Right kidney (tissue), 1 donor: Measurements from ENCODE around the gene ESR2.
"Not testable (repeated sequence)": the region's sequence is repeated elsewhere in the genome, so short reads cannot be mapped to it uniquely, and the experiment has no call there.

Source experiments
- DNase-seq: peaks from one replicate; pipeline ENCODE4 v3.0.0-alpha.2; 2016

ESR2 gene

DNA sequence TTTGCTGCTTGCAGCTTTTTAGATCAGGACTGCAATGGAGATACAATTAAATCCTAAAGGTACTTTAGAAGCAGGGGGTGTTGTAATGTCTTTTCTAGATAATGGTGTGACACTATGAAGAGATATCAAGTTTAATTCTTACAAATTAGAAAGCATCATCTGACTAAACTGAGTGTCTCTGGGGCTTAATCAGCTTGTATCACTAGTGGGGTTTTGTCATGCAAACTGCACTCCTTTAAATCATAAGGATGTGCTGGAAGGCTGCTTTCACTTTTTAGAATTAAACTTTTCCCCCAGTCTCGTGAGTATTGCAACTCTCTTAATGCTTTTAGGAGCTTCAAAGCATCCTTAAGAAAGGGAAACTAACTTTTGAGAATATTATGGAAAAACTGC is 218.6 kb downstream of the ESR2 start:
- no peak for DNase-seq

DNA sequence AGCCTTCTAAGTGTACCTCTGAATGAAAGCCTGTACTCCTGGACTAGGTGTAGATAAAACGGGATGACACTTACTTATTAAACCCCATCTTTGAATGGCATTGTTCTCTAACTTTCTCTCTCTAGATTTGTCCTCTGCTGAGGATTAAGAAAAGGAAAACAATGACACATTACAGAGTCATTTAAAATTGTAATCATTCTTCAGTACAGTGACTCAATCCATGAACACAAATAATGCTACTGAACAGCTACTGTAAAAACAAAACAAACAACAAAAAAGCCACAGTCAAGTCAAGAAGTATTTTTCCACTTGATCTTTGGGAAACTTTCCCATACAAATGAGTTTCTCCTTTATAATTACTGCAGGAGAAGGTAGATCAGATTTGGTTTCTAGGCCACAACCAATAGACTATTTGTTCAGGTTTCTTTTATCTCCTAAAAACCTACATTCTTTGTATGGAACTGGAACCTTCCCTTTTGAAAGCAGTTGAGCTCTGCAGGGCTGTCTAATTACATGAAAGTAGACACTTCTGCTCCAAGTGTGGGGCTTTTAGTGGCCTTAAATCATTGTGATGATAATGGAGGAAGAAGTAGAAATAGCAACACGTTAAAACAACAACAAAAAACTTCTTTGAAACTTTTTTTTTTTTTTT is 219.1 kb downstream of the ESR2 start:
- DNase-seq: no peak

DNA sequence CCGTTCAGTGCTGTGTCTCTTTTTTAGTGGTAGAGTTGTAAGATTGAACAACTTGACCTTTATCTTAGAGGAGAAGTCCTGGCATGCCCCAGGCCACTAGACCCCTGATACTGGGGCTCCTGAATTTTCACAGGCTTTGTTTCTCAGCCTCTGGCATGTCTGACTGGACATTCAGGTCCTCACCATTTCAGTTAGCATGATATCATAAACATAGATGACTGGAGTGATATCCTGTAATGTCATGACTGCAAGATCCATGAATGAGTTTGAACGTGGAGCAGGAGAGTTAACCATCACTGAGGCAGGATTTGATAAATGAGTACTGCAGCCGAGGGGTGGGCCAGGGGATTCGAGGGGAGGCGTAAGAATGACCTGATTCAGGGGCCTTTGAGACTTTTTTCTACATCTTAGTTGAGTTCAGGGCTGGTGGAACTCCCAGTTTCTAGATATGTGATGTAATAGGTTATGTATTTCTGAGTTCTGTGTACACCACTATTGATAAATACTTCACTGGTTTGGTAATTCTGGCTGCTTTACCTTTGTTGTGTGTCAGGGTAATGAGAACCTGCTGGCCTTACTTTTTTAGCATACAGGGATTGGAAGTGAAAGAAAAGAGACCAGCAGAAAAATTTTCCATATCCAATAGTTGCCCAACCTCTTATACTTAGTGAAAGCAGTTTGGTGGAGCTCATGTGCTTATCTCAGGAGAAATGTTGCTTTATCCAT is 224.4 kb downstream of the ESR2 start:
- no peak for DNase-seq

DNA sequence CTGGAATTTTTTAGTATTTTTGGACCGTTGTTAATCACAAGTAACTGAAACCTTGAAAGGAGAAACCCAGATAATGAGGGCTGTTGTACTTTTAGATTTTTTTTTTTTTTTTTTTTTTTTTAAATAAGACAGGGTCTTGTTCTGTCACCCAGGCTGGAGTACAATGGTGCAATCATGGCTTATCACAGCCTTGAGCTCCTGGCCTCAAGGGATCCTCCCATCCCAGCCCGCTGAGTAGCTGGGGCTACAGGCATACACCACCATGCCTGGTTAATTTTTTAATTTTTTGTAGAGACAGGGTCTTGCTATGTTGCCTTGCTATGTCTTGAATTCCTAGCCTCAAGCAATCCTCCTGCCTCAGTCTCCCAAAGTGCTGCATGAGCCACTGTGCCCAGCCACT is 229.7 kb downstream of the ESR2 start:
- DNase-seq: no peak

DNA sequence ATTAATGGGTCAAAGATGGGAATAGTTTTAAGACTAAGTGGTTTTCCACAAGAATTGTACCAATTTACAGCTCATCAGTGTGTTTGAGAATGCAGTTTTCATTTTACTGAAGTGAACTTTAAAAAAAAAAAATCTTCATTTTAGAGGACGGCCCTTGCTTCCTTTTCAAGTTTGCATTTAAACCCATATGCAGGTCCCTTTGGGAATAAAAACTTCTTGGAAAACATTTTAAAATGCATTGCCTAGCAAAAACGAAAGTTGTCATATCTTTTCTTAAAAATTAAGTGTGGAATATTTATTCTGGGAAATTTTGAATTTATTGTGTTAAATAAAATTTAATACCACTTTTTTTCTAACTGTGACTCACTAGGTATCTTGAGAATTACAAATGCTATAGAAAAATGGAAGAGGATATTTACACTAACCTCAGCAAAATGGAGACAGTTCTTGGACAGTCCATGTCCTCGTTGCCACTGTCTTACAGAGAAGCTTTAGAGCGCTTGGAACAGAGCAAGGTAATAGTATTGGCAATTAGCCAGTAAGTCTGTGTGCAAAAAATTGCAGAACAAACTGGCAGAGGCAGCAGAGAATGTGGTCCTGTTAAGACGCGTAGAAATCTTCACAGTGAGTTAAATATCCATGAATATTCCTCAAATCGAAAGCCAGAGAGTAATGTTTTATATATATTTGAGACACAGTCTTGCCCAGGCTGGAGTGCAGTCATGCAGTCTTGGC is 231.6 kb downstream of the ESR2 start:
- no peak for DNase-seq

DNA sequence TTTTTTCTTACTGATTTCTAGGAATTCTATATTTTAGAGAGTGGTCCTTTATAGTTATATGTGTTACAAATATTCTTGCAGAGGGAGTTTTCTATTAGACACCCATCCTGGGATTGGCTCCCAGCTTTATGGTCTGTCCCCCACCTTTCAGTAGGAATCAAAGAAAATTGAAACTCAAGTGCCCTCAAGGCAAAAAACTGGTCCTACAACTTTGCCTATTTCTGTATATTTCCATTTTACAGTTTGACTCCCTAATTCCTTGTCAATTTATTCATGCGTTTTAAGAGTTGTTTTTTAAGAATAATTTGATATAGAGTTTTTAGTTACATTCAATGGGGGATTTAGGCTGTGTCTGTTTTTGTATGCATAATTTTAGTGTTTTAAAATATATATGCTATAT is 232.5 kb downstream of the ESR2 start:
- DNase-seq: no peak

DNA sequence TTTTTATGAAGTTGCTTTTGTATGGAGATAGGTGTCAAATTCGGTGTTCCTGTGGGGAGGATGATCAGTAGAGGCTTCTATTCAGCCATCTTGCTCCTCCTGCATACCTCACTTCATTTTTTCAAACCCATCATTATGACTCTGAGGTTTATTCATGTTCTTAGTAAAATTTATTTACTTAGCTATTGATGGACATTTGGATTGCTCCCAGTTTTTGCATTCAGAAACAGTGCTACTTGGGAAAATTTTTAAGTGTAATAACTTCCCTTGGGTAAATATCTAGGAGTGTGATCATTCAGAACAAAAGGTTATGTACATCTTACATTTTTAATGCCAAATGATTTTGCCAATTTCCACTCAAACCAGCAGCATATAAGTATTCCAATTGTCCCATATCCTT is 233.1 kb downstream of the ESR2 start:
- no peak for DNase-seq

DNA sequence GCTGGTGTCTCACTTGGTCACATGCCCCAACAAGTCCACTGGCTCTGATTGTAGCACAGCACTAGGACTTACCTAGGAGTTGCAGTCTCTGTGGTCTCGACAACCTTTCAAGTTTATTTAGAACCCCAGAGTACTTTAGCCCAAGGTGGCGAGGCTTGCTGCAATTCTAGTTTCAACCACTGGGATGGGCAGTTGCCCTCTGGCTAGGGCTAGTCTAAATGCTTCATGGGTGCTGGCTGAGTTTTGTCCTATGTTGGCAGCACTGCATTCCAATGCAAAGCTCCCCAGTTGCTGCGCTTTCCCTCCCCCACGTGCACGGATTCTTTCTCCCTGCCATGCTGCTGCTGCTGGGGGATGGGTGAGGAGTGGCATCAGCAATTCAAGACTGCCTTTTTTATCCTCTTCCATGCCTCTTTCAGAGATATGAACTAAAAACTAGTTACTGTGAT is 233.5 kb downstream of the ESR2 start:
- no peak for DNase-seq

DNA sequence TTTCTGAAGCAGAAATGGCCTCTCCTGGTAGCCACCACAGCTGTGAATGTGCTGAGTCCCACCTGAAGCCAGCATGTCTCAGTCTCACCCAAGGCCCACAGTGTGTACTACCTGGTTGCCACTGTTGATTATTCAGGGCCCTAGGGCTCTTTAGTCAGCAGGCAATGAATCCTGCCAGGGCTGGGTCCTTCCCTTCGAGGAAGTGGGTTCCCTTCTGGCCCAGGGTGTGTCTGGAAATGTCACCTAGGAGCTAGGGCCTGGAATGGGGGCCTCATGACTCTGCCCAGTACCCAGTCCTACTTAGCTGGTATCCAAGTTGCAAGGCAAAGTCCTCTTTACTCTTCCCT is 234.0 kb downstream of the ESR2 start:
- no peak for DNase-seq

DNA sequence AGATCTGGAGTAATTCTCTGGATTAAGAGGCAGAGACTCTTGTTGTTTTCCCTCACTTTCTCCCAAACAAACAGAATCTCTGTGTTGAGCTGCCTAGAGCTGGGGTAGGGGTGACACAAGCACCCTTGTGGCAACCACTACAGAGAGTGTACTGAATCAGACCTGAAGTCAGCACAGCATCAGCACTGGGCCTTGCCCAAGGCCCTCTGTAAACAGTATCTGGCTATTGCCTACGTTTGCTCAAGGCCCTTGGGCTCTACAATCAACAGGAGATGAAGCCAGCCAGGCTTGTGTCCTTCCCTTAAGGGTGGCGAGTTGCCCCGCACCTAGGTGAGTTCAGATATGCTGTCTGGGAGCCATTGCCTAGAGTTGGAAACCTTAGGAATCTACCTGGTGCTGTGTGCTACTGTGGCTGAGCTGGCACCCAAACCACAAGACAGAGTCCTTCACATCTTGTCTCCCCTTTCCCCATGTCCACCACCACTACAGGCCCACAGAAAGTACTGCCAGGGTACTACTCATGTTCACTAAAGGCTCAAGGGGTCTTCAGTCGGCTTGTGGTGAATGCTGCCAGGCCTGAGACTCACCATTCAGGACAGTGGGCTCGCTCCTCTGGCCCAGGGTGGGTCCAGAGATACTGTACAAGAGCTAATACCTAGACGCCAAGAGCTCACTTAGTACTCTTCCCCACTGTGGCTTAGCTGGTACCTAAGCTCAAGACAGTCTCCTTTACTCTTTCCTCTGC is 234.5 kb downstream of the ESR2 start:
- DNase-seq: no peak

DNA sequence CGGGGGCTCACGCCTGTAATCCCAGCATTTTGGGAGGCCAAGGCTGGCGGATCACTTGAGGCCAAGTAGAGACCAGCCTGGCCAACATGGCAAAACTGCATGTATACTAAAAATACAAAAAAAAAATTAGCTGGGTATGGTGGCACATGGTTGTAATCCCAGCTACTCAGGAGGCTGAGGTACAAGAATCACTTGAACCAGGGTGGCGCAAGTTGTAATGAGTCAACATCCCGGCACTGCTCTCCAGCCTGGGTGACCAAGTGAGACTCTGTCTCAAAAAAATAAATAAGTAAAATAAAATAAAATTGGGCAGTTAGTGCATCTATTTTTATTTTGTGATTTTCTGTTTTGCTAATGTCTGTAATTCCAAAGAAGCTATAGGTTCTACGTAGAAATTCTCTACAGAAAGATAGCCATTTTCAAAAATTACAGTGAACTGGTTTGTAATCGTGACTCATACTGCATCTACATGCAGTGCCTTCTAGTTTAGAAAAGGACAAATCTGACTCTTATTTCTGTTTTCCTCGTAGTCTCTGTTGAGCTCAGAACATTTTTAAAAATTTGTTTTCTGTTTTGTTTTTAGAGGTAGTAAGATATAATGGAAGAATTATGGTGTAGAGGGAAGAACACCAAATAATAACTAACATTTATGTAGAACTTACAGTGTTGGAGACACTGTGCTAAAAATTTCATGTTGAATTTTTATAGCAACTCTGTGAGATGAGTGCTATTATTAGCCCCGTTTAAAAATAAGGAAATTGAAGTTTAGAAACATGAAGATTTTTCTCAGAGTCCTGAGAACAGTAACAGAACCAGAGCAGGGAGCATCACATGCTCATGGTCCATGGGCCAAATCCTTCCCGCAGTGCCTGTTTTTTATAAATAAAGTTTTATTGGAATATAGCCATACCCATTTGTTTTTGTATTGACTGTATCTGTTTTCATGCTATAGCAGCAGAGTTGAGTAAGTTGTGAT is 240.2 kb downstream of the ESR2 start:
- no peak for DNase-seq

DNA sequence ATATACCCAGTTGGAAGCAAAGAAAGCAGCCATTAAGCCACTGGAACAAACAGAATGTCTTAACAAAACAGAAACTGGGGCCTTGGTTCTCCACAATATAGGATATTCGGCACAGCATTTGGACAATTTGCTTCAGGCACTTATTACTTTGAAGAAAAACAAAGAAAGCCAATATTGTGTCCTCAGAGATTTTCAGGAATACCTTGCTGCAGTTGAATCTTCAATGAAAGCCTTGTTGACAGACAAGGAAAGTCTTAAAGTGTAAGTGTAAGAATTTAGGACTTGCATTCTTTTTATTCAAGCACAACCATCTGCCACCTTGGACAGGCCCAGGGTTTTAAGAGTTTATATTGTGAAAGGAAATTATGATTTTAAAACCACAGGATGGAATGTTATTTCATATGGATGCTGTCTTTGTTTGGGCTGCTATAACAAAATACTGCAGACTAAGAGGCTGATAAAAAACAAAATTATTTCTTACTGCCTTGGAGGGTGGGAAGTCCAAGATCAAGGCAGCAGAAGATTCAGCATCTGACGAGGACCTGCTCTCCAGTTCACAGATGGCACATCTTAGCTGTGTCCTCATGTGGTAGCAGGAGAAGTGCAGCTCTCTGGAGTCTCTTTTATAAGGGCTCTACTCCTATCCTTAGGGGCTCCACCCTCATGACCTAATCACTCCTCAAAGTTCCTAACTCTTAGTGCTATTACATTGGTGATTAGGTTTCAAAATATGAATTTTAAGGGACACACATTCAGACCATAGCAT is 244.4 kb downstream of the ESR2 start:
- DNase-seq: no peak

DNA sequence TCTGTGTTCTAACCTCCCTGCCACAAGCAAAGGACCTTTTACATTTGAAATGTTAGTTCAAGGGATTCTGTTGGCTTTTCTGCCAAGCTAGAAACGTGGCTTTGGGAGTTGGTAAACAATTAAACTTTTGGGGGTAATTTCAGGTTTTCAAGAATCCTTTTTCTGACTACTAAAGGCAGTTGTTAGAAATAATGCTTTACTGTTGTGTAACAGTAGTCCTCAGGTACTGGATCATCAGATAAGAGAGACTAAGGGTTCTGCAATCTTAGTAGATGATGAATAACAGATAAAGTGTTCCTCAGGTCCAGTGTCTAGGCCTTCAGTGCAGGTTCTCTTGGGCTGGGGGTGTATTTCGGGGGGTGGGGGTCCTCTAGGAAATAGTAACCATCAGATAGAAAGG is 249.1 kb downstream of the ESR2 start:
- no peak for DNase-seq

DNA sequence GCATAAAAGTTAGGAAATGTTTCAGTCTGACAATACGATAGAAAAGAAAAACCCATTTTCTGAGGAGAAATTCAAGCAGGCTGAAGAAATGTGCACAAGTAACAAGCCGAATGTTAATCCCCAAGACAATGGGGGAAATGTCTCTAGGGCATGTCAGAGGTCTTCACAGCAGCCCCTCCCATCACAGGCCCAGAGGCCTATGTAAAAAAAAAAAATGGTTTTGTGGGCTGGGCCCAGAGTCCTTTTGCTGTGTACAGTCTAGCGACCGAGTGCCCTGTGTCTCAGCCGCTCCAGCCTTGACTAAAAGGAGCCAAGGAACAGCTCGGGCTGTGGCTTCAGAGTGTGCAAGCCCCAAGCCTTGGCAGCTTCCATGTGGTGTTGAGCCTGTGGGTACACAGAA is 250.9 kb downstream of the ESR2 start:
- DNase-seq: not testable (repeated sequence)

DNA sequence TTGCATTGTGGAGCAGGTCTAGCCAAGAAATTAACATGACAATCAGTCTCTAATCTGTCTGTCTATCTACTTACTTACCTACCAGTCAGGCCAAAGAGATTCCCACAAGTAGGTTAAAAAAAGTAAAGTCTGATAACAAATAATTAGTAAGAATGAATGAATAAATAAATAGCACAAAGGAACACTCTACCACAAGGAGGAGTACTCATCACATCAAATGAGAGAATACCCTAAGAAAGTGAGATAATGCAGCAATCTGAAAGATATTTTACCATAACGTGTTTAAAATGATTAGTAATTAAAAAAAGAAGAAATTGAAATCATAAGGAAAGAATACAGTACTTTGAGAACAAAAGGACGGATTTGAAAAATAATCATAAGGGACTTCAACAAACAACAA is 254.1 kb downstream of the ESR2 start:
- no peak for DNase-seq

DNA sequence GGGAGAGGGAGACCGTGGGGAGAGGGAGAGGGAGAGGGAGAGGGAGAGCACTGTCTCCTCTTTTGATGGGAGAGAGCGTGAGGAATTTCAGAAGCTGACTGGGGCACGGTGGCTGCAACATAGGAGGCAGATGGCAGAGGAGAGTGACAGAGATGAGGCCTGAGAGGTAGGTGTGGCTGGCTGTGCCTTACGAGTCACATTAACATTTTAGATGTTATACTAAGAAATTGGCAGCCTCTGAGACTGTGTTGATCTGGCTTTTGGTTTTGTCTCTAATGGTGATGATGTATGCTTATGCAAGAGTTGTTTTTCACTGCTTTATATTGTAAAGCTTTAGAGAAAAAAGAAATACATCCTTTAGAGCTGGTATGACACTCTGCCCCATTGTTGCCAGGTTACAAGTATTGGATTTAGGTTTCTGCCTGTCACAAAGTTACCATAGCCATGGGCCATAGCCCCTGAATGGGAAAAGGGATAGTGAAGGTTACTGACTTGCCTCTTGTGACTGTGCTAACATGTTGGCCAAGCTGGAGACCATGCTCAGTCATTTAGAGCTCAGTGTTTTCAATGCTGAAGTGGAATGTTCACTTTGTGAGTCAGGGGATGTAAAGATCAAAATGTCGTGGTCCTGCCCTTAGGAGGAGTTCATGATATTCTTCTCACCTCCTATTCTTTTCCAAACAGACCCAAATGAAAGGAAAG is 255.2 kb downstream of the ESR2 start:
- DNase-seq: no peak

DNA sequence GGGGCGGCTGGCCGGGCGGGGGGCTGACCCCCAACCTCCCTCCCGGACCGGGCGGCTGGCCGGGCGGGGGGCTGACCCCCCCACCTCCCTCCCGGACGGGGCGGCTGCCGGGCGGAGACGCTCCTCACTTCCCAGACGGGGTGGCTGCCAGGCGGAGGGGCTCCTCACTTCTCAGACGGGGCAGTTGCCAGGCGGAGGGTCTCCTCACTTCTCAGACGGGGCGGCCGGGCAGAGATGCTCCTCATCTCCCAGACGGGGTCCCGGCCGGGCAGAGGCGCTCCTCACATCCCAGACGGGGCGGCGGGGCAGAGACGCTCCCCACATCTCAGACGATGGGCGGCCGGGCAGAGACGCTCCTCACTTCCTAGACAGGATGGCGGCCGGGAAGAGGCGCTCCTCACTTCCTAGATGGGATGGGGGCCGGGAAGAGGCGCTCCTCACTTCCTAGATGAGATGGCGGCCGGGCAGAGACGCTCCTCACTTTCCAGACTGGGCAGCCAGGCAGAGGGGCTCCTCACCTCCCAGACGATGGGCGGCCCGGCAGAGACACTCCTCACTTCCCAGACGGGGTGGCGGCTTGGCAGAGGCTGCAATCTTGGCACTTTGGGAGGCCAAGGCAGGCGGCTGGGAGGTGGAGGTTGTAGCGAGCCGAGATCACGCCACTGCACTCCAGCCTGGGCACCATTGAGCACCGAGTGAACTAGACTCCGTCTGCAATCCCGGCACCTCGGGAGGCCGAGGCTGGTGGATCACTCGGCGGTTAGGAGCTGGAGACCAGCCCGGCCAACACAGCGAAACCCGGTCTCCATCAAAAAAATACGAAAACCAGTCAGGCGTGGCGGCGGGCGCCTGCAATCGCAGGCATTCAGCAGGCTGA is 256.1 kb downstream of the ESR2 start:
- not testable (repeated sequence) for DNase-seq

DNA sequence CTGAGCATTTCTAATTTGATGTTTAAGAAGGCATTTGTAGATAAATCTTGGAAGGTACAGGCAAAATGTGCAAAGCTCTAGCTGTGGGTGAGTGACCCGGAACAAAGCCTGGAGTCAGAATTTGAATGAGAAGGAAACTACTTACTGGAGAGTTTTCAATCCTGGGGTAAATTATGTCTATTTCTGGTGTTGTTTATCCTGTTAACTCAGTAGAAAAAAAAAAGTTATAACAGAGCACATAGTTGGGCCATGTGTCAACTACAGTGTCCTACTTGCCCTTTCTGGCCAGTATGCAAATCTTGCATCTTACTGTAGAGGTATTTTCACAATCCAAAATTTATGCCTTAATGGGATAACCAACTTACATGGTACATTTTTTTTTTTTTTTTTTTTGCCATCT is 259.0 kb downstream of the ESR2 start:
- no peak for DNase-seq
